NCI-H774 (cell line): Measurements from ENCODE around the gene ANAPC5.
A peak's percentile ranks its signal among the peaks of the same experiment; 100 is the strongest.
"Not testable (repeated sequence)": the region's sequence is repeated elsewhere in the genome, so short reads cannot be mapped to it uniquely, and the experiment has no call there.

Source experiments
- DNase-seq: peaks from one replicate; lab custom pipeline; 2025; lab: John Stamatoyannopoulos, UW

ANAPC5 gene

GRCh38 chr12:121351820-121352681, at the start of gene ANAPC5:
ANAPC5 (minus strand) TSS chr12:121352411; CDS start chr12:121352340, 71 bp downstream.
- DNase-seq, result peak; percentile 99

- peak; percentile 30 for DNase-seq
Measured at GRCh38 chr12:121400332-121401139, 48.3 kb upstream of the ANAPC5 start.

GRCh38 chr12:121399391-121400331, 47.5 kb upstream of the ANAPC5 start, which contains the start of gene RNF34:
RNF34 (plus strand) TSS chr12:121400118; CDS start chr12:121400213, 95 bp downstream.
- DNase-seq, result peak; percentile 99

GRCh38 chr12:121398355-121398754, 46.1 kb upstream of the ANAPC5 start:
- no peak for DNase-seq

- no peak for DNase-seq
Measured at GRCh38 chr12:121397521-121397920, 45.3 kb upstream of the ANAPC5 start.

- DNase-seq, result no peak
Measured at GRCh38 chr12:121392325-121392716, 40.1 kb upstream of the ANAPC5 start.

- DNase-seq, result no peak
Measured at GRCh38 chr12:121391619-121392324, 39.6 kb upstream of the ANAPC5 start.

- DNase-seq, result no peak
Measured at GRCh38 chr12:121390856-121391255, 38.6 kb upstream of the ANAPC5 start.

- no peak for DNase-seq
Measured at GRCh38 chr12:121388421-121388981, 36.3 kb upstream of the ANAPC5 start.

GRCh38 chr12:121384891-121385290, 32.7 kb upstream of the ANAPC5 start:
- DNase-seq, result not testable (repeated sequence)

GRCh38 chr12:121383601-121384021, 31.4 kb upstream of the ANAPC5 start:
- DNase-seq, result no peak

GRCh38 chr12:121379945-121380344, 27.7 kb upstream of the ANAPC5 start:
- no peak for DNase-seq

- no peak for DNase-seq
Measured at GRCh38 chr12:121378736-121379135, 26.5 kb upstream of the ANAPC5 start.

- DNase-seq, result no peak
Measured at GRCh38 chr12:121376754-121377697, 24.8 kb upstream of the ANAPC5 start.

- not testable (repeated sequence) for DNase-seq
Measured at GRCh38 chr12:121374945-121375584, 22.9 kb upstream of the ANAPC5 start.

- not testable (repeated sequence) for DNase-seq
Measured at GRCh38 chr12:121374336-121374735, 22.1 kb upstream of the ANAPC5 start.

- DNase-seq, result no peak
Measured at GRCh38 chr12:121373755-121374154, 21.5 kb upstream of the ANAPC5 start.

- DNase-seq, result no peak
Measured at GRCh38 chr12:121371404-121371803, 19.2 kb upstream of the ANAPC5 start.

GRCh38 chr12:121366063-121366459, 13.8 kb upstream of the ANAPC5 start:
- no peak for DNase-seq
